DMS 273 (cell line): ENCODE data around the gene AUNIP.
"Not testable (repeated sequence)": the region's sequence is repeated elsewhere in the genome, so short reads cannot be mapped to it uniquely, and the experiment has no call there.

Experiments used
- DNase-seq: peaks from one replicate; lab custom pipeline; 2025; ENCODE audit not compliant: unreplicated experiment; lab: John Stamatoyannopoulos, UW

AUNIP gene

DNA sequence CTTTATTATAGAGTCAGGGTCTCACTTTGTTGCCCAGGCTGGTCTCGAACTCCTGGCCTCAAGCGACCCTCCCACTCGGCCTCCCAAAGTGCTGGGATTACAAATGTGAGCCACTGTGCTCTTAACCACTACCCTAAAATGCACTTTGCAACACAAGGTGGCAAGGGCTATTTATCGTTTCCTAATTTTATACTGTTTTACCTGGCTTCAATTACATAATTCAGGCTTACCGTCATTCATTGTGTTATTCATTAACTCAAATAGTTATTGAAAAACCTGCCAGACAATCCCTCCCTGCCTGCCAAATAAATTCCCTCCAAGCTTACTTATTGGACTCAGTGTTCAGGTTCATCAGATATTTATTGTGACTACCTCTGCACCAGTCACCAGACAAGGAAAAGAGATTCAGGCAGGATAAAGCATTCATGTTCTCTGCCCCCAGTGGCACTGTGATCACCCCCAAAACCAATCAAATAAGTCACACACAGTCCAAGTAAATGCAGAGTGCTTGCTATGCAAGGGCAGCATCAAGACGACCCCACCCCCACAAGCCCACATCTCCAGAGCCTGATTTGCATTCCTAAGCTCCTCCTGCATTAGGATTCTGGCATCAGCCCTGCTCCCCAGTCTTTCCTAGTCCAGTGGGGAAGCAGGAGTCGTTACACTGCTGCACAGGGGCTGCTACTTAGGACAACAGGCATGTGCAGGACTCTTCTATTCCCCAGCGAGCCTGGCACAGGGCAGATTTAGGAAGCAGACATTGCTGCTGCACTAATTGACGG lies 8.1 kb upstream of the AUNIP start:
- DNase-seq: no peak

GRCh38 chr1:25866288-25866687 lies 7.0 kb upstream of the AUNIP start:
- DNase-seq: no peak

- DNase-seq: no peak
Observed at GRCh38 chr1:25864434-25864833, 5.2 kb upstream of the AUNIP start.

- DNase-seq: no peak
Observed at GRCh38 chr1:25863486-25864262, 4.4 kb upstream of the AUNIP start.

DNA sequence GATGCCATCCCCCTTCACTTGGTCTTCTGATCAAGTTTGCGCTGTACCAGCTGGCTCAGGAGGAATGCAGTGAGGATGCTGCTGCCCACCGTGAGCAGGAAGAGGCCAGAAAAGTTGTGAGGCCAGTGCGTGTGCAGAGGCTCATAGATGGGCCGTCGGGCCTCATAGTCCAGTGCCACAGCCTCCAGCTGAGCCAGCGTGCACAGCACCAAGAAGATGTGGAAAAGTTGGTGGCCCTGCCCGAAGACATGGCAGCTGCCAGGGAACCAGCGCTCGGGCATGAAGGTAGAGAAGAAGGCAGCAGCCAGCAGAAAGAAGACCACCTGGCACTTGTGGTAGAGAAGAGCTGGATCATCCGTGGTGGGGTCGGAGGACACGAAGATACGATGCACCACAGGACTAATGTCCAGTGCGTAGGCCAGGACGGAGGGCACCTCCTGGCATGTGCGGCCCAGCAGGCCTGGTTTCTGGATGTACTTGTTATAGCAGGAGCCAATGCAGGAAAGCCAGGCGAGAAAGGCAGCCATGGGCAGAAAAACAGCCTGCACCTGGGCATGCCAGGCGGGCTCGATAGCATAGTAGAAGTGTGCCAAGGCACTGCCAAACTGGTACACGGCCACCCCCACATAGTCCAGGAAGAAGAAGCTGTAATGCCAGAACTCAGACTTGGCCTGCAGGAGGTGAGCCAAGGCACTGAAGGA lies 3.7 kb upstream of the AUNIP start:
- no peak for DNase-seq

DNA sequence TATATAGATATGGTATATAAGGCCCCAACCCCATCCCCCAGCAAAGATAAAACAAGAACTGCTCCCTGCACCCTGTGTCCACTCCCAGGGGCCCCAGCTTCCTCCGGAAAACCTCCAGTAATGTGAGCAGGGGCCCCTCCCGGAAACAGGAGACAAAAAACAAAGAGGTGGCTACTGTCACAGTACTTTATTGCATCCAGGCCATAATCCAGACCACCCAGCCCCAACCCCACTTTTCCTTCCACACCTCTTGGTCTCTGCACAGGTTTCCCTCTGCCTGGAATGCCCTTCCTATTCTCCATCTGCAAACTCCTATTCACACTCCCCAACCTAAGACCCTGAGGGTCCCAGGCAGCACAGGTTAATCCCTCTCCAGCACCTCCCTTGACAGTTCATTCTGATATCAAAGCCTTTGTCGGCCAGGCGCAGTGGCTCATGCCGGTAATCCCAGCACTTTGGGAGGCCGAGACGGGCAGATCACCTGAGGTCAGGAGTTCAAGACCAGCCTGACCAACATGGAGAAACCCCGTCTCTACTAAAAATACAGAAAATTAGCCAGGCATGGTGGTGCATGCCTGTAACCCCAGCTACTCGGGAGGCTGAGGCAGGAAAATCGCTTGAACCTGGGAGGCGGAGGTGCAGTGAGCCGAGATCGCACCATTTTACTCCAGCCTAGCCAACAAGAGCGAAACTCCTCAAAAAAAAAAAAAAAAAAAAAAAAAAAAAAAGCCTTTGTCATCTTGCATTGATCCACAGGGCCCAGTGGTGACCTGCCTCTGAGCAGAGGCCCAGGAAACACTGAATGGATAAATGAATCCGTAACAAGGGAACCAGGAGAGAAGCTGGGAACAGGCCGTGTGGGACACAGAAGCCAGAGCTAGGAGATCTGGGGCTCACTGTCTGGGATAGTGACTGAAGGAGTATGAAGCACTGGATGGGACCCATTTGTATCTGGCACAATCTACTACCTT lies 2.3 kb upstream of the AUNIP start:
- no peak for DNase-seq

DNA sequence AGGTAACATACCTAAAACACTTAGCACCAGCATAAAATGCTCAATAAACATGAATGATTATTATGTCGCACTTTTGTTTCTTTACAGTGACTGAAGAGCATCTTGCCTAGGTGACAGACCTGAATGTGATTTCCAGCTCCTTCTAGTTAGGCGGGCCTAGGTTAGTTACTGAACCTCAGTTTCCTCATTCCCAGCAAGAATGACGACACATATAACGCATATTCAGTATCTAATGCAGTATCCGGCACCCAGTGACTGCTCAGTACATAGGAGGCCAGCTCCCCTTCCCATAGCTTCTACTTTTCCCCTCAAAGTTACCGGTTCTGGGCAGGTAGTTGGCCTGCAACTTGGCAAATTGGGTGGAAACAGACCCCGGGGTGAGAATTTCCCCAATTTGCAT lies 763 bp downstream of the AUNIP start:
- DNase-seq: no peak

DNA sequence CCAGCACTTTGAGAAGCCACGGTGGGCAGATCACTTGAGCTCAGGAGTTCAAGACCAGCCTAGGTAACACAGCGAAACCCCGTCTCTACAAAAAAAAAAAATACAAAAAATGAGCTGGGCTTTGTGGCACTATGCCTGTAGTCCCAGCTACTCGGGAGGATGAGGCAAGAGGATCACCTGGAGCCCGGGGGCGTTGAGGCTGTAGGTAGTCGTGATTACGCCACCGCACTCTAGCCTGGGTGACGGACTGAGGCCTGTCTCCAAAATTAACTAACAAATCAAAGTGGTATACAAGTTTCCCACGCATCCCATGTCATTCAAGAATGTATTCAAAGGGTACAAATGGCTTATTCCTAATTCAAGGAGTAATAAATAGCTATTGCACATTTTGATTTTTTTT lies 2.4 kb downstream of the AUNIP start:
- DNase-seq: no peak

DNA sequence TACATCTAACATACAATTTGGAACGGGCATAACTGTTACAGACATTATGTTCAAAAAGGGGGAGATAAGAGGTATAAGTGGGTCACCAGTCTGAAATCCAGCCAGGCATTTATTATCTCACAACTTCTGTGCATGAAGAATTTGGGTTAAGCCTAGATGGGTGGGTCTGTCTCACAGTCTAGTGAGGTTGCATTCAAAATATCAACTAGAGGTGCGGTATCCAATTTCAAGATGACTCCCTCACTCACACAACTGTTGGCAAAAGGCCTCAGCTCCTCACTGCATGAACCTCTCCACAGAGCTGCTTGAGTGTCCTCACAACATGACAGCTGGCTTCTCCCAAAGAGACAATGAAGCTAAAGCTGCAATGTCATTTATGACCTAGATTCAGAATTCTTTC lies 4.7 kb downstream of the AUNIP start:
- peak; percentile 58 for DNase-seq

DNA sequence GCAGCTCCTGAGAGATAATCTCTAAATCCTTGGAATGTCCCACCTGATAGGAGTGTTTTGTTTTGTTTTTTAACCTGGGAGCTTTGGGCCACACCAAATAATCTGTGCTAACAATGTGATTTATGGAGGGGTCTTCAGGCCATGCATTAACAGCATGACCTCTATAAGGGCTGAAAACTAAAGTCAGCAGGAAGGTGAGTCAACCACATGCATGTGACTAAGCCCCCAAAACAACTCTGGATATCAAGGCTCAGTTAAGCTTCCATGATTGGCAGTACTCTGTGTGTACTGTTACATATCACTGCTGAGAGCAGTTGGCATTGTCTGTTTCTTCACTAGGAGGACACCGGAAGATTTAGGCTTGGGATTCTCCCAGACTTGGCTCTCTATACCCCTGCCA lies 10.7 kb downstream of the AUNIP start:
- no peak for DNase-seq

DNA sequence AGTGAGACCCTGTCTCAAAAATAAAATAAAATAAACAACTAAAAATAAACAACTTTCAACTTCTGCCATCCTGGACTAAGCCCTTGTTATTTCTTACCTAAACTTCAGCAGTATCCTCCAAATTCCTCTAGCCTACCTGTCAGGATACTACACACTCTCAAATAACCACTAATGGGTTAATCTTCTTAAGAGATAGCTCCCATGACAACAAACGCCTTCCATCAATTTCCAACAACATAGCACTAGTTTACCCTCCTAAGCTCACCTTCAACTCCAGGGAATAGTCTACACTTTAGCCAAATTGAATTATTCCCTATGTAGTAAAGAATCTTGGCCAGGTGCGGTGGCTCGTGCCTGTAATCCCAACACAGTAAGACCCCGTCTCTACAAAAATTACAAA lies 11.3 kb downstream of the AUNIP start:
- no peak for DNase-seq

GRCh38 chr1:25845664-25846063 lies 13.6 kb downstream of the AUNIP start:
- no peak for DNase-seq

GRCh38 chr1:25844536-25845337 lies 14.5 kb downstream of the AUNIP start:
- no peak for DNase-seq

DNA sequence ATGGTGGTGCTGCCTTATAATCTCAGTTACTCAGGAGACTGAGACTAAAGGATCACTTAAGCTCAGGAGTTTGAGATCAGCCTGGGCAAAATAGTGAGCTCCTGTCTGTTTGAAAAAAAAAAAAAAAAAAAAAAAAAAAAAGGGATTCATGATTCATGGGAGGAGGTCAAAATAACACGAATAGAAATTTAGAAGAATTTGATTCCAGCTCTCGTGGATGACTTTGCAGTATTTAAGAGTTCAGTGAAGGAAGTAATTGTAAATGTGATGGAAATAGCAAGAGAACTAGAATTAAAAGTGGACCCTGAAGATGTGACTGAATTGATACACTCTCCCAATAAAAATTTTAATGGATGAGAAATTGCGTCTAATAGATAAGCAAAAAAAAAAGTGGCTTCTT lies 15.8 kb downstream of the AUNIP start:
- DNase-seq: no peak

DNA sequence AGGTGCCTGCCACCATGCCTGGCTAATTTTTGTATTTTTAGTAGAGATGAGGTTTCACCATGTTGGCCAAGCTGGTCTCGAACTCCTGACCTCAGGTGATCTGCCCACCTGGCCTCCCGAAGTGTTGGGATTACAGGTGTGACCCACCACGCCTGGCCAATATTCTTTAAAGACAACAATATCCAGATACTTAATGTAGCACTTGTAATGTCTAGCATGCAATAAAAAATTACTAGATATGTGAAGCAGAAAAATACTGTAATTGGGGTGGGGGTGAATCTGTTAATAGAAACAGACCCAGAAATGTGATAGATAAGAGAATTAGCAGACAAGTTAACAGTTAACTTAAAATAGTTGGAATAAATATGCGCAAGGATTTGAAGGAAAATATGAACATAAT lies 19.4 kb downstream of the AUNIP start:
- not testable (repeated sequence) for DNase-seq

DNA sequence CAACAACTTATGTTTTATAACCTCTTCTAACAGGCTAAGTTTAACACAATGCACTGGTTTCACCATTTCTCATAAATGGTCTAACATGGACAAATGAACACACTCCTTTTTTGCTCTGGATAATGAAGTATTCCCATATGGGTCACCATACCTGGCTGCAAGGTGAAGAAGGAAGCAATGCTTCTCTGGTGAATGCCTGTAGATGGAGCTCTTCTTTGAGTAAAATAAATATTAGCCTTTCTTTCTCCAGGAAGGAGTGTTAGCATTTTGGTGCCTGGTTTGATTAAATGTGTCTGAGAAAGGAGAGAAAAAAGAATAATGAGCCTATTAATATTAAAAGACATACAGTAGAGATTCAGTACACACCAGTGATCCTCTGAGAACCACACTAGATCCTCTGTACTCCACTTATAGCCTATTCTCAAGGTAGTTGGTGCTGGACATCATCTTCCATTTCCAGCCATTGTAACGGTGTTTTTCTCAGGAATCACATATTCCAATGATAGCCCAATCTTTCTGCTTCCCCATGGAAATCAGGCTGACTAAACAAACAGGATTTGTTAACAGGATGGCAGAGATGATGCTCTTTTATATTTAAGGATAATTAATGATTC lies 21.9 kb downstream of the AUNIP start:
- peak; percentile 34 for DNase-seq

DNA sequence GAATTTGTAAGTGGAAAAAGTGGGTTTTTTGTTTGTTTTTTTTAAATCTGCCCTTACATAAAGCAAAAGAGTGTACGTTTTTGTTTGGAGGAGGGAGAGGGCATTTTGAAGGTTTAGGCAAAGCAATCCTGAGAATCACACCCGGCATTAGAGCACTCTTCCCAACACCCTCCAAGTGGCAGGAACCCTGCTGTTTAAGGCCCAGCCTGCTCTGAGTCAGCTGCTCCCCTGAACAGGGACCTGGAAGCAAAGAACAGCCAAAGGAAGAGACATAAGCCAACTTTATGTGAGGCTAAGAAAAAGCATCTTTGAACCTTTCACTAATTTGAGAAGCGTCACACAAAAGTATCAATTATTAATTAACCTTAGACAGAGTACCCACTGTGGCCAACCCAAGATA lies 22.6 kb downstream of the AUNIP start:
- no peak for DNase-seq

DNA sequence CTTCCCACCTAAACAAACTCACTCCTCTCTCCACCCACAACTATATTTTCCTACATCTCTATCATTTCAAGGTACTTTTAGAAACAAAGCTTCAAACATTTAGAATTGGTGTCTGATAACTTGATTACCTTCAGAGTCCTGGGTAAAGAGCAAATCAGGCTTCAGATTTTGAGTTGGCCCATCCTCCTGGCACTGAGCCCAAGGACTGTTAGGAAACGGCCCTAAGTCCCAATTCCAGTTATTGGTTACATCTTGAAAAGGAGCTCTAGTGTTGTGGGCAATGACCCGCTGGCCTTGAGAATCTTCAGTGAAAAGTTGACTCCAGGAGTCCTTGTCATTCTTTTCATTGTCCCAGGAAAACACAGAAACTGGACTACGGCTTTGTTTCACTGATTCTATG lies 24.4 kb downstream of the AUNIP start:
- no peak for DNase-seq

- no peak for DNase-seq
Observed at GRCh38 chr1:25833158-25833557, 26.1 kb downstream of the AUNIP start.
